Gastroesophageal sphincter (tissue), 3 donors: ENCODE results near the gene ZNF143.

Experiments used
- CTCF ChIP-seq, 4 experiments: fragments of 200-600 bp in 2 of 4; fragments of 450-650 bp in 2 of 4; sonication (generic) in 1 of 4; IDR thresholded peaks; one replicate each; pipeline ENCODE4 v1.5.1; 2017 to 2019; ENCODE audit warnings: antibody characterized with exemption in 4 of 4, mild to moderate bottlenecking in 2 of 4, moderate library complexity in 2 of 4
- EP300 ChIP-seq: sonication (generic); formaldehyde crosslinking; IDR thresholded peaks from one replicate; pipeline ENCODE4 v1.6.1; 2017; ENCODE audit warnings: antibody characterized with exemption, mild to moderate bottlenecking
- POLR2A ChIP-seq, 2 donors: fragments of 450-650 bp; IDR thresholded peaks; one replicate each; pipeline ENCODE4 v1.6.1; 2017; ENCODE audit warnings: antibody characterized with exemption in 2 of 2, mild to moderate bottlenecking in 2 of 2, moderate library complexity in 1 of 2
- POLR2AphosphoS5 ChIP-seq: sonication (generic); formaldehyde crosslinking; IDR thresholded peaks from one replicate; pipeline ENCODE4 v1.6.1; 2017; ENCODE audit warnings: antibody characterized with exemption

- TF ChIP-seq POLR2AphosphoS5 (no peak), CTCF (IDR thresholded peaks at IDR 0.05) (no peak), POLR2A (IDR thresholded peaks at IDR 0.05) (no peak), EP300 (no peak)
These were observed 1.5 kb downstream of the ZNF143 start for GRCh38 chr11:9462172-9462799.
